GM21528 (cell line): ENCODE data around the gene GLYATL1B.

Source experiments
- ATAC-seq: cut with Tn5 transposase; IDR thresholded peaks from one replicate; pipeline ENCODE4 v1.9.1; 2021; ENCODE audit warnings: mild to moderate bottlenecking, moderate library complexity; ENCODE audit not compliant: unreplicated experiment, low FRiP score

Gene GLYATL1B

GRCh38 chr11:59142530-59143507 lies 56.7 kb downstream of the GLYATL1B start, which contains the start of gene FAM111A:
Gene FAM111A (plus strand): TSS chr11:59142856. CDS start chr11:59148873, 6,017 bp downstream.
- ATAC-seq = peak; percentile 83

GRCh38 chr11:59144096-59144495 lies 58.0 kb downstream of the GLYATL1B start:
- no peak for ATAC-seq
